IgD-negative memory B cell (primary cell): ENCODE data around the gene FLOT2. TPM values are rescaled to one million over a fixed set of nuclear protein-coding genes. Genes with fewer than 3 reads are reported as not detected.
"Not testable (repeated sequence)": the region's sequence is repeated elsewhere in the genome, so short reads cannot be mapped to it uniquely, and the experiment has no call there.

Experiments
- H3K27ac Mint-ChIP-seq, 3 donors: one replicate each; pipeline ENCODE4 v1.8.0; 2020 to 2022; ENCODE audit warnings: mild to moderate bottlenecking in 3 of 3, mixed read lengths in 3 of 3, moderate library complexity in 1 of 3
- H3K27me3 Mint-ChIP-seq: one replicate; pipeline ENCODE4 v1.8.0; 2021; ENCODE audit warnings: mixed read lengths
- H3K36me3 Mint-ChIP-seq: one replicate; pipeline ENCODE4 v1.8.0; 2020; ENCODE audit warnings: mild to moderate bottlenecking, mixed read lengths
- H3K4me1 Mint-ChIP-seq, 3 donors: one replicate each; pipeline ENCODE4 v1.8.0; 2020 to 2022; ENCODE audit warnings: mixed read lengths in 3 of 3, mild to moderate bottlenecking in 1 of 3
- H3K4me3 Mint-ChIP-seq, 4 donors: one replicate each; pipeline ENCODE4 v1.8.0; 2020 to 2022; ENCODE audit warnings: mild to moderate bottlenecking in 4 of 4, mixed read lengths in 4 of 4, moderate library complexity in 3 of 4
- H3K9me3 Mint-ChIP-seq, 3 donors: one replicate each; pipeline ENCODE4 v1.8.0; 2020 to 2021; ENCODE audit warnings: mixed read lengths in 3 of 3, mild to moderate bottlenecking in 1 of 3
- polyA plus RNA-seq: library from polyadenylated mRNA; unstranded; fragments of 300-500 nt; fragmentation: Illumina TruSeq; gene quantifications from one replicate; pipeline ENCODE4 v1.2.3, GENCODE V29; 2021

Gene FLOT2
- polyA plus RNA-seq, 1 donor from 2014 or later: 400 TPM

DNA sequence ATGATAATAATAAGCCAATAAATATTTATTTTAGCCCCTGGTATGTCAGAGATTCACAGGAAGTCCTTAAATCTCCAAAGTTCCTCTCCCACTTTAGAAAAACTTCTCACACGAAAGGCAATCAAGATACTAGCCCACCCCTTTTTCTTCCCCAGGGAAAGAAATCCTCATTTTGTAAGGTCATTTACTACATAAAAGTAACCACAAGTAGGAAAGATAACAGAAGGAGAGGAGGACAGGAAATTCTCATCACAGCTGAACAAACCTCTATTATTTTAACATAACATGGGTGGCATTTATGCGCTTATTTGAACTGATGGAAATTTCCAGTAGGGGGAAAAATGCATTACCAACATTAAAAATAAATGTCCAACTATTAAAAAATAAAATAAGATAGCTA lies 58.3 kb downstream of the FLOT2 start:
- peak overlapping the region in 1 of 3 donors; percentile 37 for H3K27ac Mint-ChIP-seq
- H3K9me3 Mint-ChIP-seq: no peaks in the 10 kb centered on the region
- H3K4me3 Mint-ChIP-seq: peak overlapping the region in 1 of 4 donors; percentile 53
- no peaks in the 10 kb centered on the region for H3K36me3 Mint-ChIP-seq
- H3K4me1 Mint-ChIP-seq: peaks cover 8 to 21% (median 18%) of the 10 kb centered on the region in 3 donors
- H3K27me3 Mint-ChIP-seq: no peaks in the 10 kb centered on the region

DNA sequence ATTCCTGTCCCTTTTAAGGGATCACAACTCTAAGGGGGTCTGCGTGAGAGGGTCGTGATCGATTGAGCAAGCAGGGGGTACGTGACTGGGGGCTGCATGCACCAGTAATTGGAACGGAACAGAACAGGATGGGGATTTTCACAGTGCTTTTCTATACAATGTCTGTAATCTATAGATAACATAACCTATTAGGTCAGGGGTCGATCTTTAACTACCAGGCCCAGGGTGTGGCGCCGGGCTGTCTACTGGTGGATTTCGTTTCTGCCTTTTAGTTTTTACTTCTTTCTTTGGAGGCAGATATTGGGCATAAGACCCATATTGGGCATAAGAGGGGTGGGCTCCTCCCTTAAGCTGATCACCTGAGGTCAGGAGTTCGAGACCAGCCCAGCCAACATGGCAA lies 61.0 kb downstream of the FLOT2 start:
- Mint-ChIP-seq H3K27ac (peak overlapping the region in 1 of 3 donors; percentile 18), H3K4me1 (peaks cover 13 to 18% (median 15%) of the 10 kb centered on the region in 3 donors), H3K4me3 (peak overlapping the region in 1 of 4 donors; percentile 29)
- H3K9me3 Mint-ChIP-seq, H3K27me3 Mint-ChIP-seq, H3K36me3 Mint-ChIP-seq: not testable (repeated sequence)

DNA sequence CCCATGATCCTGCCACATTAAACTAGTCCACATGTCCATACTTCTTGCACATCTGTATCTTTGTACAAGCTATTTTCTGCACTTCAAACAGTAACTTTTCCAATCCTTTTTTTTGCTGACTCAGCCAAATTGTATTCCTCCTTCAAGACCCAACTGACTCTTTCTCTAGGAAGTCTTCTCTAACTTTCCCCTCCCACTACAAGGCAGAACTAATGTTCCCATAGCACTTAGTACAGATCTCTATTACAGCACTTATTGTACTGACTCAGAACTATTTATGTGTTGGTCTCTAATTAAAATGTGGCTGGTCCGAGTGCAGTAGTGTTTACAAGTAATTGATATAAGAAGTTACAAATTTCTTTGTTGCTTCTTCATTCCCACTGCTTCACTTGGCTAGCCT lies 63.1 kb downstream of the FLOT2 start:
- H3K4me1 Mint-ChIP-seq: peaks cover 7 to 13% (median 10%) of the 10 kb centered on the region in 3 donors
- H3K27me3 Mint-ChIP-seq: no peaks in the 10 kb centered on the region
- H3K27ac Mint-ChIP-seq: peak overlapping the region in 1 of 3 donors; percentile 3
- peaks cover 2% of the 10 kb centered on the region for H3K36me3 Mint-ChIP-seq
- H3K4me3 Mint-ChIP-seq: no peak overlapping the region
- H3K9me3 Mint-ChIP-seq: peaks cover 0 to under 1% (median 0%) of the 10 kb centered on the region in 3 donors

Other genes starting within 250 kb of the FLOT2 start
- 59.5 TPM for gene SDF2, start 235.8 kb downstream of the FLOT2 start, polyA plus RNA-seq
- 14.2 TPM for gene SUPT6H, start 235.5 kb downstream of the FLOT2 start, polyA plus RNA-seq
- 2.7 TPM for gene PROCA1, start 185.8 kb downstream of the FLOT2 start, polyA plus RNA-seq
- 6.7 TPM for gene RAB34, start 179.9 kb downstream of the FLOT2 start, polyA plus RNA-seq
- gene RPL23A, start 177.7 kb downstream of the FLOT2 start, polyA plus RNA-seq: 6,180 TPM
- 0.49 TPM for gene TLCD1, start 171.5 kb downstream of the FLOT2 start, polyA plus RNA-seq
- gene NEK8, start 168.9 kb downstream of the FLOT2 start, polyA plus RNA-seq: 18.6 TPM
- gene TRAF4, start 153.7 kb downstream of the FLOT2 start, polyA plus RNA-seq: 13.8 TPM
- gene FAM222B, start 54.9 kb downstream of the FLOT2 start, polyA plus RNA-seq: 17.1 TPM
- 45.8 TPM for gene ERAL1, start 42.7 kb downstream of the FLOT2 start, polyA plus RNA-seq
- 17.1 TPM for gene DHRS13, start 5.3 kb upstream of the FLOT2 start, polyA plus RNA-seq
- gene PHF12, start 53.8 kb upstream of the FLOT2 start, polyA plus RNA-seq: 11.6 TPM
- 1.3 TPM for gene SEZ6, start 108.3 kb upstream of the FLOT2 start, polyA plus RNA-seq
- gene PIPOX, start 145.4 kb upstream of the FLOT2 start, polyA plus RNA-seq: 0.15 TPM